HG02759 (cell line): ENCODE results near the gene CWC25.
A peak's percentile ranks its signal among the peaks of the same experiment; 100 is the strongest.
"Not testable (repeated sequence)": the region's sequence is repeated elsewhere in the genome, so short reads cannot be mapped to it uniquely, and the experiment has no call there.

Experiments
- ATAC-seq: cut with Tn5 transposase; IDR thresholded peaks from one replicate; pipeline ENCODE4 v1.9.1; 2021; ENCODE audit warnings: mild to moderate bottlenecking, moderate library complexity; ENCODE audit not compliant: unreplicated experiment

The CWC25 gene

GRCh38 chr17:38824899-38825761 is at the start of gene CWC25:
CWC25 (minus strand) TSS chr17:38825321; CDS start chr17:38825183, 138 bp downstream.
- peak; percentile 92 for ATAC-seq

- ATAC-seq: no peak
Observed at GRCh38 chr17:38873640-38874380, 48.7 kb upstream of the CWC25 start.

- no peak for ATAC-seq
Observed at GRCh38 chr17:38872671-38873385, 47.7 kb upstream of the CWC25 start.

- ATAC-seq: no peak
Observed at GRCh38 chr17:38872027-38872511, 46.9 kb upstream of the CWC25 start.

- no peak for ATAC-seq
Observed at GRCh38 chr17:38871247-38872015, 46.3 kb upstream of the CWC25 start.

GRCh38 chr17:38870259-38871165 is 45.4 kb upstream of the CWC25 start:
- no peak for ATAC-seq

- peak; percentile 50 for ATAC-seq
Observed at GRCh38 chr17:38869526-38870258, 44.6 kb upstream of the CWC25 start, which contains the start of gene LASP1. LASP1 (plus strand) TSS chr17:38870058; CDS start chr17:38870190, 132 bp downstream.

- ATAC-seq: peak; percentile 48
Observed at GRCh38 chr17:38868817-38869525, 43.9 kb upstream of the CWC25 start.

GRCh38 chr17:38867968-38868816 is 43.1 kb upstream of the CWC25 start:
- ATAC-seq: no peak

GRCh38 chr17:38867179-38867967 is 42.3 kb upstream of the CWC25 start:
- no peak for ATAC-seq

- ATAC-seq: no peak
Observed at GRCh38 chr17:38864636-38865398, 39.7 kb upstream of the CWC25 start.

- no peak for ATAC-seq
Observed at GRCh38 chr17:38861399-38861843, 36.3 kb upstream of the CWC25 start.

GRCh38 chr17:38857271-38857670 is 32.1 kb upstream of the CWC25 start:
- no peak for ATAC-seq

- not testable (repeated sequence) for ATAC-seq
Observed at GRCh38 chr17:38855101-38855714, 30.1 kb upstream of the CWC25 start.
